ENCODE measurements around the gene FBXW4.

- TF ChIP-seq CTCF (IDR thresholded peaks at IDR 0.05) (no peak), POLR2A (IDR thresholded peaks at IDR 0.05) (no peak)
Measured at GRCh38 chr10:101650863-101651262, 44.1 kb downstream of the FBXW4 start.

Data from right lobe of liver (tissue), 4 donors.